Lung (tissue), 12 donors: ENCODE measurements around the gene PADI1. TPM values are rescaled to one million over a fixed set of nuclear protein-coding genes. Genes with fewer than 3 reads are reported as not detected.

Experiments used
- ATAC-seq: fragments of 200-7000 bp; cut with Tn5 transposase; one replicate; pipeline ENCODE4 v1.9.1; 2020; ENCODE audit warnings: moderate number of reproducible peaks; ENCODE audit not compliant: insufficient read depth, low FRiP score
- DNase-seq, 3 donors: peaks; one replicate each; pipeline ENCODE4 v3.0.0-alpha.2; 2013 to 2017
- H3K27ac ChIP-seq, 2 donors: one replicate each; pipeline ENCODE4 v1.5.1; 2013; ENCODE audit warnings: mild to moderate bottlenecking in 2 of 2, moderate library complexity in 2 of 2, control low read depth in 1 of 2, inconsistent platforms in 1 of 2, low read depth in 1 of 2, low read length in 1 of 2
- H3K27me3 ChIP-seq, 3 donors: one replicate each; pipeline ENCODE4 v1.5.1; 2013; ENCODE audit warnings: low read length in 2 of 3; ENCODE audit not compliant: control insufficient read depth in 3 of 3, insufficient read depth in 3 of 3
- H3K36me3 ChIP-seq, 4 donors: one replicate each; pipeline ENCODE4 v1.5.1; 2013; ENCODE audit warnings: low read length in 4 of 4, mild to moderate bottlenecking in 1 of 4, moderate library complexity in 1 of 4; ENCODE audit not compliant: control insufficient read depth in 4 of 4, insufficient read depth in 4 of 4
- H3K4me1 ChIP-seq, 5 donors: one replicate each; pipeline ENCODE4 v1.5.1; 2013; ENCODE audit warnings: low read length in 5 of 5, mild to moderate bottlenecking in 2 of 5, moderate library complexity in 1 of 5; ENCODE audit not compliant: control insufficient read depth in 5 of 5, insufficient read depth in 5 of 5
- H3K4me3 ChIP-seq: one replicate; pipeline ENCODE4 v1.5.1; 2013; ENCODE audit warnings: mild to moderate bottlenecking, control low read depth, moderate library complexity
- H3K9ac ChIP-seq, 2 donors: one replicate each; pipeline ENCODE4 v1.5.1; 2013; ENCODE audit warnings: low read length in 2 of 2, control low read depth in 1 of 2; ENCODE audit not compliant: insufficient read depth in 1 of 2
- H3K9me3 ChIP-seq, 4 donors: one replicate each; pipeline ENCODE4 v1.5.1; 2013; ENCODE audit warnings: low read length in 3 of 4, mild to moderate bottlenecking in 1 of 4, moderate library complexity in 1 of 4; ENCODE audit not compliant: control insufficient read depth in 4 of 4, insufficient read depth in 3 of 4
- WGBS, 2 donors: extraction: QIAGEN DNeasy Blood & Tissue Kit; methylation state at CpG; one replicate each; pipeline ENCODE4 v1.1.7; 2013; 5-methylcytosine and 5-hydroxymethylcytosine counted together
- polyA plus RNA-seq, 2 donors: library from polyadenylated mRNA; stranded (reverse); fragments of 200-250 nt; gene quantifications; one replicate each; pipeline ENCODE4 v1.2.1, GENCODE V29; 2013
- total RNA-seq, 2 donors: library from RNA; depleted of rRNA in 1 of 2; stranded (reverse); fragments of >200 nt in 1 of 2; gene quantifications; one replicate each; pipeline ENCODE4 v1.2.1, GENCODE V29; 2014 to 2021
- TF ChIP-seq, protein P1 (sequence below): IDR thresholded peaks from 2 replicates; pipeline ENCODE4 v1.5.1; 2012; ENCODE audit warnings: mild to moderate bottlenecking; ENCODE audit errors: control extremely low read depth, extremely low read depth
- donor health status: control.
- donor health status: control.
- donor health status: Bipolar disorder and iron deficiency.
- donor health status: healthy.
- donor health status: DM: yes; HTN: yes; CAD: no.

PADI1 gene
- total and polyA plus RNA-seq, 4 donors = 0.09 to 0.35 TPM; not detected in 2

DNA sequence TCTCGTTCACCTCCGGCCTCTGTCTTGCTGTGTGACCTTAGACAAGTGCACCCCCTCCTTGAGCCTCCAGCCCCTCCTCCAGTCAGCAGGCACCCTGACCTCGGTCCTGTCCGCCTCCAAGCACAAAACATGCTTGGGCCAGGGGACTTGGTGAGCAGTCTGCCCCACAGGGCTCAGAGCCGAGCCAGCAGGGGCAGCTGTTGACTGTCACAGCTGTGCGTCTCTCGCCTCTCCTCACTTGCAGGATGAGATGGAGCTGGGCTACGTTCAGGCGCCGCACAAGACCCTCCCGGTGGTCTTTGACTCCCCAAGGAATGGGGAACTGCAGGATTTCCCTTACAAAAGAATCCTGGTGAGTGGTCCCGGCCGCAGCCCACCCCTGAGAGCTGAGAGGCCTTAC, 68.2 kb downstream of the PADI1 start:
- no peak overlapping the region for H3K4me3 ChIP-seq
- no peaks in the 10 kb centered on the region for H3K27me3 ChIP-seq
- no peak for ATAC-seq
- TF ChIP-seq, protein P1, sequence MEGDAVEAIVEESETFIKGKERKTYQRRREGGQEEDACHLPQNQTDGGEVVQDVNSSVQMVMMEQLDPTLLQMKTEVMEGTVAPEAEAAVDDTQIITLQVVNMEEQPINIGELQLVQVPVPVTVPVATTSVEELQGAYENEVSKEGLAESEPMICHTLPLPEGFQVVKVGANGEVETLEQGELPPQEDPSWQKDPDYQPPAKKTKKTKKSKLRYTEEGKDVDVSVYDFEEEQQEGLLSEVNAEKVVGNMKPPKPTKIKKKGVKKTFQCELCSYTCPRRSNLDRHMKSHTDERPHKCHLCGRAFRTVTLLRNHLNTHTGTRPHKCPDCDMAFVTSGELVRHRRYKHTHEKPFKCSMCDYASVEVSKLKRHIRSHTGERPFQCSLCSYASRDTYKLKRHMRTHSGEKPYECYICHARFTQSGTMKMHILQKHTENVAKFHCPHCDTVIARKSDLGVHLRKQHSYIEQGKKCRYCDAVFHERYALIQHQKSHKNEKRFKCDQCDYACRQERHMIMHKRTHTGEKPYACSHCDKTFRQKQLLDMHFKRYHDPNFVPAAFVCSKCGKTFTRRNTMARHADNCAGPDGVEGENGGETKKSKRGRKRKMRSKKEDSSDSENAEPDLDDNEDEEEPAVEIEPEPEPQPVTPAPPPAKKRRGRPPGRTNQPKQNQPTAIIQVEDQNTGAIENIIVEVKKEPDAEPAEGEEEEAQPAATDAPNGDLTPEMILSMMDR = no peak
- WGBS, 2 donors = 69 to 80% methylated on average over 13 of the region's 13 CpGs
- H3K4me1 ChIP-seq = no peaks in the 10 kb centered on the region
- H3K9ac ChIP-seq = no peak overlapping the region
- H3K27ac ChIP-seq = no peak overlapping the region
- no peak for DNase-seq
- H3K9me3 ChIP-seq = no peaks in the 10 kb centered on the region
- no peaks in the 10 kb centered on the region for H3K36me3 ChIP-seq

DNA sequence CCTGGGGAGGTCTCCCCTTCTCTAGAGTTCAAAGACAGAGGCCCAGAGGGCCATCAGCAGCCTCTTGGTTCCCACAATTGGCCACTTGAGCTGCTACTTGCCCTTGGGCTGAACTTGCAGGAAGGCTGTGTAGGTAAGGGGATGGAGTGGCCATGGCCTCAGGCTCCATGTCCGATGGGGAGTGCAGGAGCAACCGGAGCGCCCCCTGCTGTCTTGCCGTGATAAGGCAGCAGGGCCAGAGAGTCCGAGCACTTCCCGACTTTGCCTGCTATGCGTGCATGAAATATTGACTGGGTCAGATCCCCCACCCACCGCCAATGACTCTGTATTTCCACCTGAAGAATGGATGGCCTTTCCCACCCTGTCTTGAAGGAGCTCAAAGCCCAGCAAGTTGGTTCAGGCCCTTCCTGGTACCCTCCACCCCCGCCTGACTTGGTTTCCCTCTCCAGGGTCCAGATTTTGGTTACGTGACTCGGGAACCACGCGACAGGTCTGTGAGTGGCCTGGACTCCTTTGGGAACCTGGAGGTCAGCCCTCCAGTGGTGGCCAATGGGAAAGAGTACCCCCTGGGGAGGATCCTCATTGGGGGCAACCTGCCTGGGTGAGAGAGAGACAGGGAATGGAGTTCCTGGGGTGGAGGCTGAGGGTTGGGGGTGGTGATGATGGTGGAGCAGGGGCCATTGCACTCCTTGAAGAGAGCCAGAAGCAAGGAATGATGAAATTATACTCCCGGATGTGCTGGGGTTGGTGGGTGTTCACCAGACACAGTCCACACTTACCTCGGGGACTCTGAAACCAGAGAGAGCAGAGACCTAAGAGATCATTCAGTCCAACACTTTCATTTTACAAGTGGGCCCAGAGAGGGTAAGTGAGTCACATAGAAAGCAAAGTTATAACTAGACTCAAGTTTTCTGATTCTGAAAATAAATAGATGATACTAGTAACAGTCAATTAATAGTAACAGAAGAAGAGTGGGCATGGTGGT, 69.5 kb downstream of the PADI1 start:
- ATAC-seq (no peak), DNase-seq (peak; percentile 11 to 60 (median 33))
- no peaks in the 10 kb centered on the region for H3K9me3 ChIP-seq
- H3K27me3 ChIP-seq = no peaks in the 10 kb centered on the region
- TF ChIP-seq, protein P1 = no peak
- H3K36me3 ChIP-seq = no peaks in the 10 kb centered on the region
- H3K27ac ChIP-seq = no peak overlapping the region
- H3K4me1 ChIP-seq = no peaks in the 10 kb centered on the region
- WGBS, 2 donors = 41 to 50% methylated on average over 15 of the region's 15 CpGs
- no peak overlapping the region for H3K4me3 ChIP-seq
- H3K9ac ChIP-seq = no peak overlapping the region

DNA sequence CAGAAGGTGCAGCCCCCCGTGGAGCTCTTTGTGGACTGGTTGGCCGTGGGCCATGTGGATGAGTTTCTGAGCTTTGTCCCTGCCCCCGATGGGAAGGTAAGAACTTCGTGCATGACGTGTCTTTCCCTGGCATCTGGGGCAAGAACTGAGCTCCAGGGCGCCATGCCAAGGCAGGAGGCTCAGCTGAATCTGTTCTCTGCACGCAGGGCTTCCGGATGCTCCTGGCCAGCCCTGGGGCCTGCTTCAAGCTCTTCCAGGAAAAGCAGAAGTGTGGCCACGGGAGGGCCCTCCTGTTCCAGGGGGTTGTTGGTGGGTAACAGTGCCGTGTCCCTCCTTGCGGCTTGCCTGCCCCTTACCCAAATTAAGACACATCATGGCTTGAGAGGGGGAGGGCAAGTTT, 71.6 kb downstream of the PADI1 start:
- Histone ChIP-seq H3K4me1 (no peaks in the 10 kb centered on the region), H3K27me3 (peaks cover 0 to 3% (median 0%) of the 10 kb centered on the region in 3 donors), H3K9ac (no peak overlapping the region), H3K4me3 (no peak overlapping the region), H3K36me3 (no peaks in the 10 kb centered on the region), H3K9me3 (no peaks in the 10 kb centered on the region), H3K27ac (no peak overlapping the region)
- DNase-seq (no peak), ATAC-seq (no peak)
- TF ChIP-seq, protein P1 = no peak
- 25 to 36% methylated on average over 11 of the region's 11 CpGs for WGBS, 2 donors
